ENCODE measurements around the gene RICTOR. TPM values are rescaled to one million over a fixed set of nuclear protein-coding genes. Genes with fewer than 3 reads are reported as not detected.

Gene RICTOR
- total RNA-seq, 1 donor from 2014 or later: 35.0 TPM

- intact Hi-C loops (cut with micrococcal nuclease): no loop called here
- no peaks in the 10 kb centered on the region for H3K36me3 ChIP-seq
Measured at GRCh38 chr5:39119404-39120051, 45.3 kb upstream of the RICTOR start.

GRCh38 chr5:39118638-39119037 is 44.4 kb upstream of the RICTOR start:
- H3K36me3 ChIP-seq: no peaks in the 10 kb centered on the region
- no peaks in the 10 kb centered on the region for H3K4me1 ChIP-seq
- H3K4me3 ChIP-seq: no peak overlapping the region
- H3K27ac ChIP-seq (replicated peaks): no peak overlapping the region
- no peak for TF ChIP-seq CTCF (IDR thresholded peaks at IDR 0.05; ENCODE audit: borderline replicate concordance)
- H3K9me3 ChIP-seq (replicated peaks): no peaks in the 10 kb centered on the region
- peaks cover 4% of the 10 kb centered on the region for H3K27me3 ChIP-seq (ENCODE audit: low read depth)
- no peak for DNase-seq
- intact Hi-C loops (cut with micrococcal nuclease): no loop called here

More at GRCh38 chr5:39119404-39120051, 45.3 kb upstream of the RICTOR start:
- Histone ChIP-seq H3K9me3 (replicated peaks) (no peaks in the 10 kb centered on the region), H3K27me3 (ENCODE audit: low read depth) (peaks cover 4% of the 10 kb centered on the region), H3K27ac (replicated peaks) (no peak overlapping the region), H3K4me3 (no peak overlapping the region), H3K4me1 (no peaks in the 10 kb centered on the region)
- no peak for DNase-seq
- no peak for TF ChIP-seq CTCF (IDR thresholded peaks at IDR 0.05; ENCODE audit: borderline replicate concordance)

GRCh38 chr5:39117401-39117800 is 43.2 kb upstream of the RICTOR start:
- intact Hi-C loops (cut with micrococcal nuclease): no loop called here
- TF ChIP-seq CTCF (IDR thresholded peaks at IDR 0.05; ENCODE audit: borderline replicate concordance): no peak
- no peak overlapping the region for H3K27ac ChIP-seq (replicated peaks)
- no peaks in the 10 kb centered on the region for H3K9me3 ChIP-seq (replicated peaks)
- no peaks in the 10 kb centered on the region for H3K27me3 ChIP-seq (ENCODE audit: low read depth)
- no peak for DNase-seq
- no peaks in the 10 kb centered on the region for H3K36me3 ChIP-seq
- no peaks in the 10 kb centered on the region for H3K4me1 ChIP-seq
- no peak overlapping the region for H3K4me3 ChIP-seq

- no peak overlapping the region for H3K4me3 ChIP-seq
- intact Hi-C loops (cut with micrococcal nuclease): no loop called here
- DNase-seq: no peak
- no peaks in the 10 kb centered on the region for H3K27me3 ChIP-seq (ENCODE audit: low read depth)
- no peak overlapping the region for H3K27ac ChIP-seq (replicated peaks)
- no peak for TF ChIP-seq CTCF (IDR thresholded peaks at IDR 0.05; ENCODE audit: borderline replicate concordance)
- H3K36me3 ChIP-seq: no peaks in the 10 kb centered on the region
- H3K4me1 ChIP-seq: no peaks in the 10 kb centered on the region
- H3K9me3 ChIP-seq (replicated peaks): no peaks in the 10 kb centered on the region
Measured at GRCh38 chr5:39116344-39117170, 42.4 kb upstream of the RICTOR start.

GRCh38 chr5:39115644-39116343 is 41.6 kb upstream of the RICTOR start:
- intact Hi-C loops (cut with micrococcal nuclease): no loop called here
- H3K9me3 ChIP-seq (replicated peaks): no peaks in the 10 kb centered on the region
- TF ChIP-seq CTCF (IDR thresholded peaks at IDR 0.05; ENCODE audit: borderline replicate concordance): no peak
- no peaks in the 10 kb centered on the region for H3K4me1 ChIP-seq
- no peak for DNase-seq
- H3K4me3 ChIP-seq: no peak overlapping the region
- no peaks in the 10 kb centered on the region for H3K27me3 ChIP-seq (ENCODE audit: low read depth)
- H3K36me3 ChIP-seq: no peaks in the 10 kb centered on the region
- no peak overlapping the region for H3K27ac ChIP-seq (replicated peaks)

Measured in left ventricle myocardium inferior (tissue), 1 donor.